A549 (cell line): ENCODE data around the gene FAM131C. TPM values are rescaled to one million over a fixed set of nuclear protein-coding genes. Genes with fewer than 3 reads are reported as not detected.
"Not testable (repeated sequence)": the region's sequence is repeated elsewhere in the genome, so short reads cannot be mapped to it uniquely, and the experiment has no call there.

Experiments
- ATAC-seq, 2 experiments: fragments of 200-7000 bp in 1 of 2; fragments of >200 bp in 1 of 2; cut with Nextera tagmentation in 1 of 2; cut with Tn5 transposase in 1 of 2; 3 replicates each; pipeline versions ENCODE4 v1.8.0 to v1.9.1; 2018 to 2020; ENCODE audit warnings: mild to moderate bottlenecking in 1 of 2, moderate library complexity in 1 of 2
- CTCF ChIA-PET: fragments of 300-600 bp; sonication (Branson Sonifier 250); formaldehyde crosslinking; extraction: SDS; loops from one replicate; lab custom pipeline; 2021; ENCODE audit warnings: antibody characterized with exemption, inconsistent platforms; lab: Yijun Ruan, JAX
- POLR2A ChIA-PET: fragments of 350-600 bp; formaldehyde crosslinking; extraction: SDS; loops from one replicate; lab custom pipeline; 2021; ENCODE audit warnings: antibody characterized with exemption, inconsistent platforms; lab: Yijun Ruan, JAX
- DNase-seq, 2 experiments: peaks; one replicate each; pipeline versions ENCODE4 v3.0.0 to v3.0.0-alpha.2; 2011 to 2016; ENCODE audit warnings: low read depth in 1 of 2, low spot score in 1 of 2
- FAIRE-seq: peaks from 2 replicates; lab custom pipeline; 2011; peaks lifted over from hg19 to GRCh38; lab: Jason Lieb, UNC
- H3K27ac ChIP-seq, 2 experiments: fragments of >200 bp; sonication (Bioruptor Twin); formaldehyde crosslinking; 3 replicates each; pipeline ENCODE4 v1.5.1; 2016 to 2017
- H3K4me1 ChIP-seq: fragments of >200 bp; sonication (Bioruptor Twin); formaldehyde crosslinking; 3 replicates; pipeline ENCODE4 v1.6.1; 2016
- H3K4me2 ChIP-seq: fragments of >200 bp; sonication (Bioruptor Twin); formaldehyde crosslinking; 3 replicates; pipeline ENCODE4 v1.6.1; 2016
- H3K4me3 ChIP-seq: fragments of >200 bp; sonication (Bioruptor Twin); formaldehyde crosslinking; 3 replicates; pipeline ENCODE4 v1.5.1; 2016
- H3K9me3 ChIP-seq: fragments of >200 bp; sonication (Bioruptor Twin); formaldehyde crosslinking; 3 replicates; pipeline ENCODE4 v1.6.1; 2016
- CBX2 ChIP-seq: fragments of 200-600 bp; sonication (generic); IDR thresholded peaks from 2 replicates; pipeline ENCODE4 v1.6.1; 2016; ENCODE audit warnings: low read depth, mild to moderate bottlenecking, borderline replicate concordance
- CBX8 ChIP-seq: fragments of 200-600 bp; sonication (generic); IDR thresholded peaks from 2 replicates; pipeline ENCODE4 v1.6.1; 2016
- CEBPB ChIP-seq, 2 experiments: fragments of >200 bp in 1 of 2; sonication (Bioruptor Twin) in 1 of 2; formaldehyde crosslinking in 1 of 2; IDR thresholded peaks; 2 replicates each; pipeline ENCODE4 v1.6.1; 2012 to 2016
- CHD2 ChIP-seq: fragments of 150-350 bp; IDR thresholded peaks from 2 replicates; pipeline ENCODE4 v1.6.1; 2014; ENCODE audit warnings: low read length; ENCODE audit not compliant: partially characterized antibody
- CHD4 ChIP-seq: fragments of 200-600 bp; sonication (generic); IDR thresholded peaks from 2 replicates; pipeline ENCODE4 v1.6.1; 2016; ENCODE audit warnings: antibody characterized with exemption, mild to moderate bottlenecking, borderline replicate concordance
- EP300 ChIP-seq, 2 experiments: fragments of >200 bp; sonication (Bioruptor Twin); formaldehyde crosslinking; IDR thresholded peaks; 2 replicates in 1 of 2; 3 replicates in 1 of 2; pipeline ENCODE4 v1.6.1; 2016 to 2017
- HDAC2 ChIP-seq: fragments of 200-600 bp; sonication (generic); IDR thresholded peaks from 2 replicates; pipeline ENCODE4 v1.6.1; 2016
- HES2 ChIP-seq: fragments of >200 bp; sonication (Bioruptor Twin); formaldehyde crosslinking; IDR thresholded peaks from 2 replicates; pipeline ENCODE4 v1.6.1; 2016
- KDM5A ChIP-seq: fragments of 200-600 bp; sonication (generic); IDR thresholded peaks from 2 replicates; pipeline ENCODE4 v1.6.1; 2016; ENCODE audit warnings: antibody characterized with exemption, mild to moderate bottlenecking
- MAFK ChIP-seq: fragments of 450-650 bp; IDR thresholded peaks from 2 replicates; pipeline ENCODE4 v1.6.1; 2014; ENCODE audit not compliant: partially characterized antibody
- MAZ ChIP-seq: fragments of 150-350 bp; IDR thresholded peaks from 2 replicates; pipeline ENCODE4 v1.6.1; 2014; ENCODE audit warnings: antibody characterized with exemption, low read depth, low read length, borderline replicate concordance
- POLR2A ChIP-seq: IDR thresholded peaks from 2 replicates; pipeline ENCODE4 v1.6.1; 2012; ENCODE audit warnings: mild to moderate bottlenecking, low read length
- RARB ChIP-seq: fragments of 250-450 bp; sonication (Bioruptor Pico); IDR thresholded peaks from 2 replicates; pipeline ENCODE4 v1.8.0; 2021; ENCODE audit warnings: mild to moderate bottlenecking, moderate library complexity
- SMC3 ChIP-seq: fragments of >200 bp; sonication (Bioruptor Twin); formaldehyde crosslinking; IDR thresholded peaks from 3 replicates; pipeline ENCODE4 v1.6.1; 2018; ENCODE audit warnings: inconsistent platforms
- SREBF2 ChIP-seq: fragments of 450-650 bp; IDR thresholded peaks from 2 replicates; pipeline ENCODE4 v1.6.1; 2014; ENCODE audit warnings: mild to moderate bottlenecking, moderate library complexity
- TP53 ChIP-seq: fragments of 250-450 bp; sonication (Bioruptor Pico); IDR thresholded peaks from 2 replicates; pipeline ENCODE4 v1.5.0; 2021; ENCODE audit warnings: mild to moderate bottlenecking, moderate library complexity
- ZC3H11A ChIP-seq: fragments of 450-650 bp; IDR thresholded peaks from 2 replicates; pipeline ENCODE4 v1.6.1; 2014; ENCODE audit warnings: antibody characterized with exemption, mild to moderate bottlenecking
- ZFP36 ChIP-seq: fragments of 450-650 bp; IDR thresholded peaks from 2 replicates; pipeline ENCODE4 v1.6.1; 2014; ENCODE audit warnings: borderline replicate concordance; ENCODE audit not compliant: partially characterized antibody
- ZNF302 ChIP-seq: fragments of 250-450 bp; sonication (Bioruptor Pico); IDR thresholded peaks from 2 replicates; pipeline ENCODE4 v1.9.0; 2021; ENCODE audit warnings: inconsistent platforms, mild to moderate bottlenecking, moderate library complexity
- WGBS: methylation state at CpG from one replicate; pipeline ENCODE4 v1.1.6; 2017; ENCODE audit errors: missing lambda C conversion rate; 5-methylcytosine and 5-hydroxymethylcytosine counted together
- polyA plus RNA-seq, 4 experiments: library from polyadenylated mRNA; depleted of rRNA in 3 of 4; stranded (reverse); fragments of >200 nt; fragmentation: RNase III in 1 of 4; extraction: RNeasy Plus Mini Kit Qiagen cat#74134 plus additional on column Dnase treatment in 1 of 4; gene quantifications; 2 replicates in 3 of 4; 3 replicates in 1 of 4; pipeline ENCODE4 v1.2.3, GENCODE V29; 2011 to 2017
- TF ChIP-seq, protein P1 (sequence below): IDR thresholded peaks from 2 replicates; pipeline ENCODE4 v1.6.1; 2012; ENCODE audit warnings: low read depth, borderline replicate concordance
- TF ChIP-seq, protein P2 (sequence below): IDR thresholded peaks from 2 replicates; pipeline ENCODE4 v1.6.1; 2012
- TF ChIP-seq, protein P3 (sequence below): fragments of 250-450 bp; sonication (Bioruptor Pico); IDR thresholded peaks from 2 replicates; pipeline ENCODE4 v1.5.0; 2020; ENCODE audit warnings: low read depth, mild to moderate bottlenecking, moderate library complexity

Gene FAM131C
- polyA plus RNA-seq, 2 of the 4 experiments (the other 2 are of a cell fraction) = 2.3 to 6.7 TPM

- no peak overlapping the region for H3K27ac ChIP-seq
- no peak for ATAC-seq
- POLR2A ChIA-PET = no interaction called here
- H3K4me1 ChIP-seq = peaks cover 5% of the 10 kb centered on the region
- no peak for TF ChIP-seq MAZ
- no peak for TF ChIP-seq CHD2
- TF ChIP-seq, protein P1, sequence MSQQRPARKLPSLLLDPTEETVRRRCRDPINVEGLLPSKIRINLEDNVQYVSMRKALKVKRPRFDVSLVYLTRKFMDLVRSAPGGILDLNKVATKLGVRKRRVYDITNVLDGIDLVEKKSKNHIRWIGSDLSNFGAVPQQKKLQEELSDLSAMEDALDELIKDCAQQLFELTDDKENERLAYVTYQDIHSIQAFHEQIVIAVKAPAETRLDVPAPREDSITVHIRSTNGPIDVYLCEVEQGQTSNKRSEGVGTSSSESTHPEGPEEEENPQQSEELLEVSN = no peak
- no peak for TF ChIP-seq ZC3H11A
- no peak for TF ChIP-seq CBX8
- TF ChIP-seq, all 56 proteins: peak for 0
- Histone ChIP-seq H3K4me2 (no peak overlapping the region), H3K4me3 (no peak overlapping the region), H3K9me3 (no peaks in the 10 kb centered on the region)
- CTCF ChIA-PET = interaction anchor here (0.7 to 4.9 kb wide), 7 partner anchors 11 to 157 kb away, joined by 3 to 37 read pairs (median 4); partner anchors contain the start of gene HSPB7
- FAIRE-seq = no peak
- WGBS = 74% methylated on average over 5 of the region's 8 CpGs
- DNase-seq = no peak
Measured at GRCh38 chr1:16031551-16031950, 41.9 kb downstream of the FAM131C start.

- TF ChIP-seq HDAC2 (no peak), SREBF2 (no peak), CHD4 (no peak), RARB (CRISPR knock-in tag) (no peak), EP300 (IDR thresholded peaks at IDR 0.05) (no peak), ZFP36 (no peak), TP53 (no peak), SMC3 (no peak), MAFK (no peak), KDM5A (no peak), POLR2A (no peak), CBX8 (no peak), ZC3H11A (no peak), CEBPB (IDR thresholded peaks at IDR 0.05) (no peak), ZNF302 (CRISPR knock-in tag) (no peak), HES2 (no peak), CBX2 (no peak)
- TF ChIP-seq, protein P1 = no peak
- TF ChIP-seq, protein P2, sequence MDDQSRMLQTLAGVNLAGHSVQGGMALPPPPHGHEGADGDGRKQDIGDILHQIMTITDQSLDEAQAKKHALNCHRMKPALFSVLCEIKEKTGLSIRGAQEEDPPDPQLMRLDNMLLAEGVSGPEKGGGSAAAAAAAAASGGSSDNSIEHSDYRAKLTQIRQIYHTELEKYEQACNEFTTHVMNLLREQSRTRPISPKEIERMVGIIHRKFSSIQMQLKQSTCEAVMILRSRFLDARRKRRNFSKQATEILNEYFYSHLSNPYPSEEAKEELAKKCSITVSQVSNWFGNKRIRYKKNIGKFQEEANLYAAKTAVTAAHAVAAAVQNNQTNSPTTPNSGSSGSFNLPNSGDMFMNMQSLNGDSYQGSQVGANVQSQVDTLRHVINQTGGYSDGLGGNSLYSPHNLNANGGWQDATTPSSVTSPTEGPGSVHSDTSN = no peak
- TF ChIP-seq, protein P3, sequence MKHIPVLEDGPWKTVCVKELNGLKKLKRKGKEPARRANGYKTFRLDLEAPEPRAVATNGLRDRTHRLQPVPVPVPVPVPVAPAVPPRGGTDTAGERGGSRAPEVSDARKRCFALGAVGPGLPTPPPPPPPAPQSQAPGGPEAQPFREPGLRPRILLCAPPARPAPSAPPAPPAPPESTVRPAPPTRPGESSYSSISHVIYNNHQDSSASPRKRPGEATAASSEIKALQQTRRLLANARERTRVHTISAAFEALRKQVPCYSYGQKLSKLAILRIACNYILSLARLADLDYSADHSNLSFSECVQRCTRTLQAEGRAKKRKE (CRISPR knock-in tag) = no peak
- H3K4me1 ChIP-seq = peaks cover 5% of the 10 kb centered on the region
- ChIA-PET POLR2A (no interaction called here), CTCF (interaction anchor here (1.1 kb wide), 1 partner anchor 20 kb away, joined by 3 read pairs; no protein-coding TSS in a partner anchor)
- FAIRE-seq = no peak
- WGBS = no CpG with 5 or more reads among the region's 1 CpG
- no peak overlapping the region for H3K4me3 ChIP-seq
- no peak for DNase-seq
- no peaks in the 10 kb centered on the region for H3K9me3 ChIP-seq
- no peak for ATAC-seq
- no peak overlapping the region for H3K27ac ChIP-seq
- no peak overlapping the region for H3K4me2 ChIP-seq
Measured at GRCh38 chr1:16029288-16029687, 44.2 kb downstream of the FAM131C start.

GRCh38 chr1:16029003-16029268, 44.5 kb downstream of the FAM131C start:
- POLR2A ChIA-PET, H3K4me2 ChIP-seq, H3K4me3 ChIP-seq, H3K4me1 ChIP-seq, H3K27ac ChIP-seq, FAIRE-seq, ATAC-seq, H3K9me3 ChIP-seq, DNase-seq: not testable (repeated sequence)
- no CpG with 5 or more reads among the region's 13 CpGs for WGBS
- CTCF ChIA-PET = interaction anchor here (1.1 kb wide), 1 partner anchor 20 kb away, joined by 3 read pairs; no protein-coding TSS in a partner anchor
